Uterus (tissue), 2 donors: ENCODE data around the gene MTFR2.

Experiments used
- CTCF ChIP-seq, 4 experiments: fragments of 200-600 bp in 2 of 4; fragments of 450-650 bp in 2 of 4; sonication (generic) in 2 of 4; IDR thresholded peaks; one replicate each; pipeline ENCODE4 v1.5.1; 2016 to 2019; ENCODE audit warnings: antibody characterized with exemption in 4 of 4, mild to moderate bottlenecking in 2 of 4, moderate library complexity in 1 of 4
- POLR2A ChIP-seq, 2 donors: fragments of 450-650 bp; IDR thresholded peaks; one replicate each; pipeline ENCODE4 v1.6.1; 2016; ENCODE audit warnings: antibody characterized with exemption in 2 of 2, mild to moderate bottlenecking in 1 of 2, moderate library complexity in 1 of 2

- TF ChIP-seq POLR2A (IDR thresholded peaks at IDR 0.05) = no peak
- no peak for TF ChIP-seq CTCF (IDR thresholded peaks at IDR 0.05)
Measured at GRCh38 chr6:136236466-136237293, 13.4 kb downstream of the MTFR2 start.
